Hepatocyte (in vitro differentiated cells): ENCODE measurements around the gene ZNF385D.

Experiments
- EZH2 ChIP-seq: fragments of 200-600 bp; sonication (generic); IDR thresholded peaks from 2 replicates; pipeline ENCODE4 v1.6.1; 2016; ENCODE audit warnings: antibody characterized with exemption, mild to moderate bottlenecking, borderline replicate concordance
- TF ChIP-seq, protein P1 (sequence below): fragments of 200-600 bp; sonication (generic); IDR thresholded peaks from 2 replicates; pipeline ENCODE4 v1.5.1; 2016; ENCODE audit warnings: antibody characterized with exemption, mild to moderate bottlenecking; ENCODE audit not compliant: poor library complexity

DNA sequence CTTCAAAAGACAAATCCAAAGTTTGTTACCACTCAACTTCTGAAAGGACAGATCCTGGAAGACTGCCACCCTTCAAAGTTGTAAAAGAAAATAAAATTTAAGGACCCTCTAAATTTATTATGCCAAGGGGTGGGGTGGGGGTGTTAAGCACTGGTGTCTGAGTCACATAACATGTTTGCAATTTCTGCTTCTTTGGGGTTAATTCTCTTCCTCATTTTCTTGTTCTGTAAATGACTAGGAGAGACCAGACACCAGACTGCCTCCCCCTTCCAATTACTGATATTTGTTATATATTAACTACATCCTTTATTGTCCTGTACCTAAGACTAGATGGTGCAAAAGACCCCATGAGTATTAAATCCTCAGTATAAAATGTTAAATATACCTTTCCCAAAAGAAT lies 242.8 kb downstream of the ZNF385D start:
- TF ChIP-seq, protein P1, sequence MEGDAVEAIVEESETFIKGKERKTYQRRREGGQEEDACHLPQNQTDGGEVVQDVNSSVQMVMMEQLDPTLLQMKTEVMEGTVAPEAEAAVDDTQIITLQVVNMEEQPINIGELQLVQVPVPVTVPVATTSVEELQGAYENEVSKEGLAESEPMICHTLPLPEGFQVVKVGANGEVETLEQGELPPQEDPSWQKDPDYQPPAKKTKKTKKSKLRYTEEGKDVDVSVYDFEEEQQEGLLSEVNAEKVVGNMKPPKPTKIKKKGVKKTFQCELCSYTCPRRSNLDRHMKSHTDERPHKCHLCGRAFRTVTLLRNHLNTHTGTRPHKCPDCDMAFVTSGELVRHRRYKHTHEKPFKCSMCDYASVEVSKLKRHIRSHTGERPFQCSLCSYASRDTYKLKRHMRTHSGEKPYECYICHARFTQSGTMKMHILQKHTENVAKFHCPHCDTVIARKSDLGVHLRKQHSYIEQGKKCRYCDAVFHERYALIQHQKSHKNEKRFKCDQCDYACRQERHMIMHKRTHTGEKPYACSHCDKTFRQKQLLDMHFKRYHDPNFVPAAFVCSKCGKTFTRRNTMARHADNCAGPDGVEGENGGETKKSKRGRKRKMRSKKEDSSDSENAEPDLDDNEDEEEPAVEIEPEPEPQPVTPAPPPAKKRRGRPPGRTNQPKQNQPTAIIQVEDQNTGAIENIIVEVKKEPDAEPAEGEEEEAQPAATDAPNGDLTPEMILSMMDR: no peak
- no peak for TF ChIP-seq EZH2
